HG03432 (cell line): ENCODE results near the gene TWSG1.
"Not testable (repeated sequence)": the region's sequence is repeated elsewhere in the genome, so short reads cannot be mapped to it uniquely, and the experiment has no call there.

ENCODE experiments used
- ATAC-seq: cut with Tn5 transposase; IDR thresholded peaks from one replicate; pipeline ENCODE4 v1.9.1; 2021; ENCODE audit warnings: mild to moderate bottlenecking, moderate library complexity; ENCODE audit not compliant: unreplicated experiment

The TWSG1 gene

GRCh38 chr18:9422816-9423519 is 88.4 kb downstream of the TWSG1 start:
- no peak for ATAC-seq

- not testable (repeated sequence) for ATAC-seq
These were observed 89.1 kb downstream of the TWSG1 start for GRCh38 chr18:9423648-9424047.

- not testable (repeated sequence) for ATAC-seq
These were observed 89.7 kb downstream of the TWSG1 start for GRCh38 chr18:9424235-9424634.

- no peak for ATAC-seq
These were observed 92.2 kb downstream of the TWSG1 start for GRCh38 chr18:9426753-9427152.

- ATAC-seq, result no peak
These were observed 93.7 kb downstream of the TWSG1 start for GRCh38 chr18:9428301-9428706.

GRCh38 chr18:9428862-9429661 is 94.5 kb downstream of the TWSG1 start:
- ATAC-seq, result no peak

- ATAC-seq, result no peak
These were observed 95.1 kb downstream of the TWSG1 start for GRCh38 chr18:9429662-9429993.

- ATAC-seq, result not testable (repeated sequence)
These were observed 95.7 kb downstream of the TWSG1 start for GRCh38 chr18:9430315-9430714.

GRCh38 chr18:9431296-9431695 is 96.7 kb downstream of the TWSG1 start:
- no peak for ATAC-seq

- not testable (repeated sequence) for ATAC-seq
These were observed 98.5 kb downstream of the TWSG1 start for GRCh38 chr18:9433122-9433521.

- peak; percentile 24 for ATAC-seq
These were observed 99.1 kb downstream of the TWSG1 start for GRCh38 chr18:9433671-9434121.

GRCh38 chr18:9434122-9434701 is 99.6 kb downstream of the TWSG1 start:
- ATAC-seq, result peak; percentile 79

GRCh38 chr18:9435041-9435440 is 100.5 kb downstream of the TWSG1 start:
- ATAC-seq, result no peak

- ATAC-seq, result no peak
These were observed 101.8 kb downstream of the TWSG1 start for GRCh38 chr18:9436206-9436929.

- ATAC-seq, result no peak
These were observed 102.5 kb downstream of the TWSG1 start for GRCh38 chr18:9437021-9437437.

GRCh38 chr18:9437672-9438071 is 103.1 kb downstream of the TWSG1 start:
- ATAC-seq, result no peak

GRCh38 chr18:9441061-9441460 is 106.5 kb downstream of the TWSG1 start:
- ATAC-seq, result peak; percentile 47

- no peak for ATAC-seq
These were observed 110.0 kb downstream of the TWSG1 start for GRCh38 chr18:9444549-9444948.

- ATAC-seq, result no peak
These were observed 112.3 kb downstream of the TWSG1 start for GRCh38 chr18:9446839-9447238.

GRCh38 chr18:9447334-9447733 is 112.8 kb downstream of the TWSG1 start:
- no peak for ATAC-seq
